ENCODE measurements around the gene KDM6A.
"Not testable (repeated sequence)": the region's sequence is repeated elsewhere in the genome, so short reads cannot be mapped to it uniquely, and the experiment has no call there.

Gene KDM6A

GRCh38 chrX:45134775-45135174, 261.8 kb downstream of the KDM6A start:
- no peaks in the 10 kb centered on the region for H3K79me2 ChIP-seq

GRCh38 chrX:45135391-45136075, 262.5 kb downstream of the KDM6A start:
- H3K79me2 ChIP-seq; H3K36me3 ChIP-seq (ENCODE audit: control insufficient read depth, insufficient read depth, low read length); H3K9me3 ChIP-seq (ENCODE audit: control insufficient read depth, low read length); H3K4me3 ChIP-seq (ENCODE audit: low read depth, low read length); H3K27ac ChIP-seq; H3K4me2 ChIP-seq (ENCODE audit: low read length); H3K27me3 ChIP-seq (ENCODE audit: control insufficient read depth, insufficient read depth, low read length); H3K4me1 ChIP-seq; H3K9ac ChIP-seq; H2AFZ ChIP-seq: not testable (repeated sequence)

More at GRCh38 chrX:45134775-45135174, 261.8 kb downstream of the KDM6A start:
- Histone ChIP-seq H3K27ac (no peak overlapping the region), H3K9me3 (ENCODE audit: control insufficient read depth, low read length) (no peaks in the 10 kb centered on the region), H2AFZ (no peak overlapping the region), H3K4me2 (ENCODE audit: low read length) (no peak overlapping the region), H3K27me3 (ENCODE audit: control insufficient read depth, insufficient read depth, low read length) (no peaks in the 10 kb centered on the region), H3K4me3 (ENCODE audit: low read depth, low read length) (no peak overlapping the region), H3K36me3 (ENCODE audit: control insufficient read depth, insufficient read depth, low read length) (no peaks in the 10 kb centered on the region), H3K4me1 (no peaks in the 10 kb centered on the region), H3K9ac (no peak overlapping the region)
- TF ChIP-seq CTCF (IDR thresholded peaks at IDR 0.05): no peak

- Histone ChIP-seq H3K27ac (no peak overlapping the region), H3K4me3 (ENCODE audit: low read depth, low read length) (no peak overlapping the region), H3K9ac (no peak overlapping the region), H3K79me2 (no peaks in the 10 kb centered on the region), H3K27me3 (ENCODE audit: control insufficient read depth, insufficient read depth, low read length) (no peaks in the 10 kb centered on the region), H3K36me3 (ENCODE audit: control insufficient read depth, insufficient read depth, low read length) (no peaks in the 10 kb centered on the region), H3K4me1 (no peaks in the 10 kb centered on the region), H2AFZ (no peak overlapping the region), H3K9me3 (ENCODE audit: control insufficient read depth, low read length) (no peaks in the 10 kb centered on the region), H3K4me2 (ENCODE audit: low read length) (no peak overlapping the region)
- no peak for TF ChIP-seq CTCF (IDR thresholded peaks at IDR 0.05)
These were observed 264.5 kb downstream of the KDM6A start for GRCh38 chrX:45137531-45137930.

GRCh38 chrX:45138525-45138924, 265.5 kb downstream of the KDM6A start:
- Histone ChIP-seq H3K4me1 (no peaks in the 10 kb centered on the region), H3K4me2 (ENCODE audit: low read length) (no peak overlapping the region), H3K36me3 (ENCODE audit: control insufficient read depth, insufficient read depth, low read length) (no peaks in the 10 kb centered on the region), H3K27me3 (ENCODE audit: control insufficient read depth, insufficient read depth, low read length) (no peaks in the 10 kb centered on the region), H3K79me2 (no peaks in the 10 kb centered on the region), H3K9me3 (ENCODE audit: control insufficient read depth, low read length) (no peaks in the 10 kb centered on the region), H3K4me3 (ENCODE audit: low read depth, low read length) (no peak overlapping the region), H2AFZ (no peak overlapping the region), H3K27ac (no peak overlapping the region), H3K9ac (no peak overlapping the region)
- TF ChIP-seq CTCF (IDR thresholded peaks at IDR 0.05): no peak

GRCh38 chrX:45140812-45141211, 267.8 kb downstream of the KDM6A start:
- Histone ChIP-seq H3K27me3 (ENCODE audit: control insufficient read depth, insufficient read depth, low read length) (no peaks in the 10 kb centered on the region), H3K27ac (no peak overlapping the region), H3K4me3 (ENCODE audit: low read depth, low read length) (no peak overlapping the region), H3K4me1 (no peaks in the 10 kb centered on the region), H3K4me2 (ENCODE audit: low read length) (no peak overlapping the region), H3K36me3 (ENCODE audit: control insufficient read depth, insufficient read depth, low read length) (no peaks in the 10 kb centered on the region), H3K9me3 (ENCODE audit: control insufficient read depth, low read length) (no peaks in the 10 kb centered on the region), H3K79me2 (no peaks in the 10 kb centered on the region), H2AFZ (no peak overlapping the region), H3K9ac (no peak overlapping the region)
- no peak for TF ChIP-seq CTCF (IDR thresholded peaks at IDR 0.05)

Measured in parathyroid adenoma (tissue), 2 donors.